ENCODE data around the gene LRRD1. TPM values are rescaled to one million over a fixed set of nuclear protein-coding genes. Genes with fewer than 3 reads are reported as not detected.

The LRRD1 gene
- total and polyA plus RNA-seq, 9 of the 15 experiments (the other 6 are each of a cell fraction or from before 2014, with no cell fraction given): 0.07 to 0.15 TPM; not detected in 7

DNA sequence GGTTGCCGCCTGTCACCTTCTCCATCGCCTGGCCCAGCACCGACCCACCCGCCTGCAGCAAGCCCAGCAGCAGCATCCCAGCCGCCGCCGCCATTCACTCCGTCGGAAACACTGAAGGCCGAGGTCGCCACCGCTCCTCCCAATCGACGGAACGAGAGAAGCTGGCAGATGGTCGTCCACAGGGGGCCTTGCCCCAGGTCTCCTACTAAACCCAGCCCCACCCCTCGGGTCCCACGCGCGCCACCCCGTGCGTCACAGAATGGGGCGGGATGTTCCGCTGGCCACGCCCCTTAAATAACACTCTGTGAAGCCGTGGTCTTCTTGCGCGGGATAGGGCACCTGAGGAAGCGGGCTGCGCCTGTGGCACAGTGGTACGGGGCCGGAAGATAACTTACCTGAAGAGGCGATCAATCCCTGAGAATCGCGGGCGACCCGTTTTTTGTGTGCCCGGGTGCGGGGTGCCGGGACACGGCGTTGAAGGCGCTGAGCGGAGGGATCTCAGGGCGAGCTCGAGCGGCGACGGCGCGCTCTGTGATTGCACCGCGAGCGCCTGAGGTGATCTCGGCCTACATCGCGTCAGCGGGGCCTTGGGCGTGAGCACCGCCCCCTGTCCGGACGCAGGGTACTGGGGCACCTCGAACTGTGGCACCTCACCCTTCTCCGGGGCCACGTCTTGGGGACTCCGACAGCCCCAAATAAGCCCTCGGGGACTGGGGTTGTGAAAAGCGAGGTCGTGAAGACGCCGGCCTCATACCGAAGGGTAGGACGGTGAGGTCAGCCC lies 44.5 kb downstream of the LRRD1 start, which contains the start of gene CYP51A1 (continued):
- TF ChIP-seq, protein P1, sequence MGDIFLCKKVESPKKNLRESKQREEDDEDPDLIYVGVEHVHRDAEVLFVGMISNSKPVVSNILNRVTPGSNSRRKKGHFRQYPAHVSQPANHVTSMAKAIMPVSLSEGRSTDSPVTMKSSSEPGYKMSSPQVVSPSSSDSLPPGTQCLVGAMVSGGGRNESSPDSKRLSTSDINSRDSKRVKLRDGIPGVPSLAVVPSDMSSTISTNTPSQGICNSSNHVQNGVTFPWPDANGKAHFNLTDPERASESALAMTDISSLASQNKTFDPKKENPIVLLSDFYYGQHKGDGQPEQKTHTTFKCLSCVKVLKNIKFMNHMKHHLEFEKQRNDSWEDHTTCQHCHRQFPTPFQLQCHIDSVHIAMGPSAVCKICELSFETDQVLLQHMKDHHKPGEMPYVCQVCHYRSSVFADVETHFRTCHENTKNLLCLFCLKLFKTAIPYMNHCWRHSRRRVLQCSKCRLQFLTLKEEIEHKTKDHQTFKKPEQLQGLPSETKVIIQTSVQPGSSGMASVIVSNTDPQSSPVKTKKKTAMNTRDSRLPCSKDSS (IDR thresholded peaks at IDR 0.05; ENCODE audit: low read depth, partially characterized antibody): no peak
- TF ChIP-seq, protein P2, sequence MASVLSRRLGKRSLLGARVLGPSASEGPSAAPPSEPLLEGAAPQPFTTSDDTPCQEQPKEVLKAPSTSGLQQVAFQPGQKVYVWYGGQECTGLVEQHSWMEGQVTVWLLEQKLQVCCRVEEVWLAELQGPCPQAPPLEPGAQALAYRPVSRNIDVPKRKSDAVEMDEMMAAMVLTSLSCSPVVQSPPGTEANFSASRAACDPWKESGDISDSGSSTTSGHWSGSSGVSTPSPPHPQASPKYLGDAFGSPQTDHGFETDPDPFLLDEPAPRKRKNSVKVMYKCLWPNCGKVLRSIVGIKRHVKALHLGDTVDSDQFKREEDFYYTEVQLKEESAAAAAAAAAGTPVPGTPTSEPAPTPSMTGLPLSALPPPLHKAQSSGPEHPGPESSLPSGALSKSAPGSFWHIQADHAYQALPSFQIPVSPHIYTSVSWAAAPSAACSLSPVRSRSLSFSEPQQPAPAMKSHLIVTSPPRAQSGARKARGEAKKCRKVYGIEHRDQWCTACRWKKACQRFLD (CRISPR knock-in tag; IDR thresholded peaks at IDR 0.05): peak; percentile 69; the same call in 1 of the 2 replicates
- TF ChIP-seq POLR2AphosphoS2 (IDR thresholded peaks at IDR 0.05; ENCODE audit: low read length) (no peak), ZNF561 (CRISPR knock-in tag; conservative IDR thresholded peaks at IDR 0.05) (no peak), CAMTA2 (CRISPR knock-in tag; conservative IDR thresholded peaks at IDR 0.05) (no peak), ZNF644 (tag; IDR thresholded peaks at IDR 0.05; ENCODE audit: low read depth) (0 out of 2 replicates have a peak, but pooled peaks have one; percentile 26), ZBTB5 (IDR thresholded peaks at IDR 0.05) (no peak), HDGF (IDR thresholded peaks at IDR 0.05) (no peak), NFIC (IDR thresholded peaks at IDR 0.05) (peak; percentile 57), ZNF507 (tag; conservative IDR thresholded peaks at IDR 0.05) (no peak), SMAD2 (IDR thresholded peaks at IDR 0.05; ENCODE audit: low read depth, low read length) (no peak), HLTF (IDR thresholded peaks at IDR 0.05) (peak; percentile 95; the same call in 1 of the 2 replicates), ESRRA (IDR thresholded peaks at IDR 0.05; ENCODE audit: borderline replicate concordance, low read depth) (peak; percentile 84; the same call in 1 of the 2 replicates)
- TF ChIP-seq, protein P3, sequence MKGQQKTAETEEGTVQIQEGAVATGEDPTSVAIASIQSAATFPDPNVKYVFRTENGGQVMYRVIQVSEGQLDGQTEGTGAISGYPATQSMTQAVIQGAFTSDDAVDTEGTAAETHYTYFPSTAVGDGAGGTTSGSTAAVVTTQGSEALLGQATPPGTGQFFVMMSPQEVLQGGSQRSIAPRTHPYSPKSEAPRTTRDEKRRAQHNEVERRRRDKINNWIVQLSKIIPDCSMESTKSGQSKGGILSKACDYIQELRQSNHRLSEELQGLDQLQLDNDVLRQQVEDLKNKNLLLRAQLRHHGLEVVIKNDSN (CRISPR knock-in tag; IDR thresholded peaks at IDR 0.05): peak; percentile 59

All from K562 (cell line).